Naive thymus-derived CD8-positive, alpha-beta T cell (primary cell): ENCODE results near the gene BCAS1. TPM values are rescaled to one million over a fixed set of nuclear protein-coding genes. Genes with fewer than 3 reads are reported as not detected.

Experiments used
- ATAC-seq, 2 donors: fragments of 150-1000 bp; cut with Tn5 transposase in 1 of 2; sonication (Bioruptor Pico), chemical (Tn5 transposase) in 1 of 2; 1 replicate in 1 of 2; 2 replicates in 1 of 2; pipeline ENCODE4 v1.10.0; 2021; ENCODE audit warnings: mild to moderate bottlenecking in 2 of 2, moderate library complexity in 2 of 2
- POLR2A ChIA-PET: fragments of 350-600 bp; sonication (Branson Sonifier 250); formaldehyde crosslinking; loops from one replicate; lab custom pipeline; 2021; ENCODE audit warnings: antibody characterized with exemption; lab: Charles Lee
- DNase-seq, 10 donors: peaks; one replicate each; pipeline versions ENCODE4 v3.0.0 to v3.0.0-alpha.2; 2020 to 2022
- H3K27ac Mint-ChIP-seq, 10 donors: one replicate each; pipeline ENCODE4 v1.8.0; 2020 to 2022; ENCODE audit warnings: mild to moderate bottlenecking in 10 of 10, mixed read lengths in 10 of 10, moderate library complexity in 4 of 10, inconsistent platforms in 1 of 10
- H3K27me3 Mint-ChIP-seq, 5 donors: one replicate each; pipeline ENCODE4 v1.8.0; 2021 to 2022; ENCODE audit warnings: mixed read lengths in 5 of 5
- H3K36me3 Mint-ChIP-seq, 3 donors: one replicate each; pipeline ENCODE4 v1.8.0; 2020 to 2022; ENCODE audit warnings: mixed read lengths in 3 of 3, mild to moderate bottlenecking in 2 of 3, inconsistent platforms in 1 of 3
- H3K4me1 Mint-ChIP-seq, 4 donors: one replicate each; pipeline ENCODE4 v1.8.0; 2021 to 2022; ENCODE audit warnings: mixed read lengths in 4 of 4
- H3K4me3 Mint-ChIP-seq, 10 donors: one replicate each; pipeline ENCODE4 v1.8.0; 2020 to 2022; ENCODE audit warnings: mild to moderate bottlenecking in 10 of 10, mixed read lengths in 10 of 10, moderate library complexity in 6 of 10, inconsistent platforms in 1 of 10
- H3K9me3 Mint-ChIP-seq, 9 donors: one replicate each; pipeline ENCODE4 v1.8.0; 2020 to 2022; ENCODE audit warnings: mixed read lengths in 9 of 9, mild to moderate bottlenecking in 3 of 9, inconsistent platforms in 1 of 9, moderate library complexity in 1 of 9
- polyA plus RNA-seq, 3 donors: library from polyadenylated mRNA; unstranded; fragments of 300-500 nt; fragmentation: Illumina TruSeq; gene quantifications; one replicate each; pipeline ENCODE4 v1.2.3, GENCODE V29; 2021
- total RNA-seq, 8 experiments: library from RNA in 2 of 8; stranded (reverse) in 2 of 8; gene quantifications; one replicate each; pipeline ENCODE4 v1.2.3 and lab custom pipeline; 2021 to 2026

Gene BCAS1
- total and polyA plus RNA-seq, 5 experiments from 2014 or later, result not detected

DNA sequence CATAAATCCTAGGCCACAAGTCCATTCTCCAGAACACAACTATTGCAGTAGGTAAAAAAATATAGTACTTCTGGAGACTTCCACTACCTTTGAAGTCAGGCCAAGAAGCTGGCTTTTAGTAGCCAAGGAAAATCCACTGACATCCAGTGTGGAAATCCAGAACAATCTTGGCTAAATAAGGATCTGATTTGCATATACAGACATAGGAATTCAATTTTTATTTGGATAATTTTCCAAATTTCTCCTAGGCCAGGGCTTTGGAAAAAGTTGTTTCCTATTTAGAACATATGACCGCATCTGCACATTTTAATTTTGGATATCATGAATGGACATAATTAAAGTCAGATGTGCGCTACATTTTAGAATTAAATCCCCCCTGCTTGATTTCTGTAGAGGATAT is 100.2 kb downstream of the BCAS1 start:
- no peak overlapping the region for H3K27ac Mint-ChIP-seq
- no peaks in the 10 kb centered on the region for H3K4me1 Mint-ChIP-seq
- H3K27me3 Mint-ChIP-seq, result peaks cover 0 to 1% (median 0%) of the 10 kb centered on the region in 5 donors
- peaks cover 0 to 12% (median 2%) of the 10 kb centered on the region in 9 donors for H3K9me3 Mint-ChIP-seq
- no peak for DNase-seq
- POLR2A ChIA-PET, result no interaction called here
- ATAC-seq, result no peak
- peaks cover 0 to 11% (median 0%) of the 10 kb centered on the region in 3 donors for H3K36me3 Mint-ChIP-seq
- H3K4me3 Mint-ChIP-seq, result no peak overlapping the region

DNA sequence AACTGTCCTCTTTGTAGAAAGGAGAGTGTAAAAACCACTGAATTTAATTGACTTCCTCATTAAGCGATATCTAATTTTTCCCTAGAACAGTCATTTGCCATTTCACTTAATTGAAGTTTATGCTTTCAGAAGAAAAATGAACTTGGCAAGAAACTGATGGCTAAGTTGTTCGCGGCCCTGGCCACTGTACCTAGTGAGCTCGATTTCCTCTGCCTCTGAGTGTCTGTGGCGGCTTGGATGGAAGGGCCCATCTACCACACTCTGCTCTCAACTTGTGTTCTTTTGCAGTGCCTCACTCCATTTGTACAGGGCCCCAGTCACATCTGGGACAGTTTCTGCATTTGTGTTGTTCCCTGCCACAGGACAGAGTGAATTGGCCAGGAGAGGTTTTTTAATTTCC is 102.9 kb downstream of the BCAS1 start:
- Mint-ChIP-seq H3K4me1 (no peaks in the 10 kb centered on the region), H3K4me3 (no peak overlapping the region), H3K36me3 (no peaks in the 10 kb centered on the region), H3K27ac (peak overlapping the region in 1 of 10 donors; percentile 9), H3K9me3 (no peaks in the 10 kb centered on the region), H3K27me3 (peaks cover 0 to 9% (median 0%) of the 10 kb centered on the region in 5 donors)
- POLR2A ChIA-PET, result no interaction called here
- no peak for DNase-seq
- ATAC-seq, result no peak

DNA sequence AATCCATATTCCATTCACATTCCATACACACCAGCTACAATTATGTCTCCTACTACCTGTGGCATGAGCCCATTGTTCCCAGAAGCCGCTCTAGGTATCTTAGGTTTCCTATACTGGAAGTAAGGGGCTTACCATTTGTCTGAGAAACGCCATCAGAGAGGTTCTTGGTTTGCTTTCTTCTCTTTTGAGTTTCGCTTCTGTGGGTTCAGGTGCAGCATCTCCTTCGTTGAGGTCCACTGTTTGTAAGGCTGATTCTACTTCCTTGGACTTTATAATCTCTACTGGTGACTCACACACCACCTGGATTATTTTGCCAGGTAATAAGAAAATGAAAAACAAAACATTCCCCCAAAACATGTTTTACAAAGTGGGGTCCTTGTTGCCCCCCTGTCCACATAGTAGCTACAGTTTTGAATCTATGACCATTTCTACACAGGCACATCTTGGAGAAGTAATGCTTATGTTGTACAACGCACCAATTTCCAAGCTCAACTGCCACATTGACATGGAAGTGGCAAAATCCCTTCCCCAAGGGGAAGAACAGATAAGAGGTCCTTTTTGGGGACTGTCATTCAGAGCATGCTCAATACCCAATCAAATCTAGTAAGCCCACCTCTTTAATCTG is 103.5 kb downstream of the BCAS1 start:
- ATAC-seq, result no peak
- no peak for DNase-seq
- peaks cover 0 to 9% (median 0%) of the 10 kb centered on the region in 5 donors for H3K27me3 Mint-ChIP-seq
- POLR2A ChIA-PET, result no interaction called here
- H3K4me3 Mint-ChIP-seq, result no peak overlapping the region
- no peak overlapping the region for H3K27ac Mint-ChIP-seq
- no peaks in the 10 kb centered on the region for H3K4me1 Mint-ChIP-seq
- no peaks in the 10 kb centered on the region for H3K9me3 Mint-ChIP-seq
- no peaks in the 10 kb centered on the region for H3K36me3 Mint-ChIP-seq

DNA sequence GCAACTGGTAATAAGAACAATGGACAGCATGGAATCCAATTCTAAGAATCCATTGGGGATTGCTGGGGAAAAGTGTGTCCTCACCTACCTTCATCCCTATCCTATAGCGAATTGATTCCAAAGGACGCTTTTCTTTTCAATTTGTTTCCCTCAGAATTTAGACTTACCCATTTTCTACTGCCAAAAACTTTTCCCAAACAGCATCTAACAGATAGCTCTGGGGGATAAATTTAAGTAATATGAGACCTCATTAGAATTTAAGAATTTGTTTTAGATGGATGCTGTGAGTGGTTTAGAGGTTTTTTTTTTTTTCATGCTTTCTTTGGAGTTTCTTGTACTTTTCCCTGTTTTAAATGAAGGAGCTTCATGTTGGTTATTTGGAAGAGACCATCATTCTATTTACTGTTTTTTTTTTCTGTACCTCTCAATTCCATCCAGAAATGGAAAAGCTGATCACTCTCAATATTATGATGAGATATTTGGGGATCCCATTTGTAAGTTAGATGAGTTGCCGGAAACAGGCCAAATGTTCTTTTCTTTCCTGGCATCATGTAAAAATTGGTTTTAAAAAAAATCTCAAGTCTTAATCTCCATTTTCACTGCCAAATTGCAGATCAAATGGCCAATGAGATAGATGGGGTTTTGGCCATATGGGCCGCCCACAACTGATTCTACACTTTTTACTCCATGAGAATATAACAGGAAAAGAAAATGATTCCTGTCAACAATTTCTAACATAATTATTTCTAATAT is 105.7 kb downstream of the BCAS1 start:
- ATAC-seq, result no peak

DNA sequence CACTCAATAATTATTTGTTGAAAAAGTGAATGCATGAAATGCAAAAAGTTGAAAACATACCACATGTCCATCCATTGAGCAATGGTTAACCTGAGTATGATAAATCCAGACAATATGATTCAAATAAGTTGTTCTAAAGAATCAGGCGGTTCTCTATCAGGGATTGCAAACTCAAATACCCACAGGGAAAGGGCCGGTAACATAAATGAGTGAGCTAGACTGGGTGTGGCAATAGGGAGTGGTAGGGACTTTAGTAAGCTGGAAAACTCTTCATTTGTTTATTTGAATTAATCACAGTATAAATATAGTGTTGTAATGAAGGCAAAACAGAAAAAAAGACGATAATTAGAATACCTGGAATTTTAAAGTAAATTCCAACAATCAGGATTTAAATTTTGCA is 106.3 kb downstream of the BCAS1 start:
- H3K9me3 Mint-ChIP-seq, result no peaks in the 10 kb centered on the region
- H3K4me1 Mint-ChIP-seq, result peaks cover 3 to 6% (median 4%) of the 10 kb centered on the region in 4 donors
- no peak overlapping the region for H3K4me3 Mint-ChIP-seq
- peaks cover 0 to 14% (median 4%) of the 10 kb centered on the region in 5 donors for H3K27me3 Mint-ChIP-seq
- DNase-seq, result no peak
- H3K36me3 Mint-ChIP-seq, result no peaks in the 10 kb centered on the region
- H3K27ac Mint-ChIP-seq, result no peak overlapping the region
- ATAC-seq, result no peak
- POLR2A ChIA-PET, result interaction anchor here (0.9 kb wide), 1 partner anchor 14 kb away, joined by 4 read pairs; no protein-coding TSS in a partner anchor

More for the DNA sequence above, 105.7 kb downstream of the BCAS1 start:
- no peaks in the 10 kb centered on the region for H3K9me3 Mint-ChIP-seq
- peak overlapping the region in 1 of 10 donors; percentile 40 for H3K27ac Mint-ChIP-seq
- POLR2A ChIA-PET, result interaction anchor here (0.9 kb wide), 1 partner anchor 15 kb away, joined by 4 read pairs; no protein-coding TSS in a partner anchor
- peaks cover 3 to 6% (median 4%) of the 10 kb centered on the region in 4 donors for H3K4me1 Mint-ChIP-seq
- DNase-seq, result no peak
- H3K36me3 Mint-ChIP-seq, result no peaks in the 10 kb centered on the region
- H3K4me3 Mint-ChIP-seq, result no peak overlapping the region
- H3K27me3 Mint-ChIP-seq, result peaks cover 0 to 12% (median 4%) of the 10 kb centered on the region in 5 donors

DNA sequence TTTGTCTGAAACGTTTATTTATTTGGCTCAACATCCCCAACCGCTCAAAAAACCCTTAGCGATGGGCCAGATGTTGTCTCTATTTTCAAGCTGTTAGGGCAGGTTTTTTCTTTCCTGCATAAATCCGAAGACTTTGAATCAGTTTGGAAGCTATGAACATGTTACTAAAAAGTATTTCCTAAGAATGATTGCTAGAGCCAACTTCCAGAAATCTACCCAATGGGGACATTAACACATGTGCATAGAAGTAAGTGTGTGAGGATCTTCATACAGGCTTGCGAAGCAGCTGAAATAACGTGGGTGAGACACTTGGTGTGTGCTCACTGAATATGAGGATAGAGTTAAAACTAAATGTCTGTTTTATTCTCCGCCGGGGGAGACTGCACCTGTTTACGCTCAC is 106.8 kb downstream of the BCAS1 start:
- POLR2A ChIA-PET, result interaction anchor here (0.9 kb wide), 1 partner anchor 14 kb away, joined by 4 read pairs; no protein-coding TSS in a partner anchor
- H3K27ac Mint-ChIP-seq, result no peak overlapping the region
- ATAC-seq (no peak), DNase-seq (no peak)
- no peaks in the 10 kb centered on the region for H3K36me3 Mint-ChIP-seq
- H3K27me3 Mint-ChIP-seq, result peaks cover 0 to 14% (median 4%) of the 10 kb centered on the region in 5 donors
- no peak overlapping the region for H3K4me3 Mint-ChIP-seq
- H3K4me1 Mint-ChIP-seq, result peaks cover 3 to 6% (median 4%) of the 10 kb centered on the region in 4 donors
- no peaks in the 10 kb centered on the region for H3K9me3 Mint-ChIP-seq

DNA sequence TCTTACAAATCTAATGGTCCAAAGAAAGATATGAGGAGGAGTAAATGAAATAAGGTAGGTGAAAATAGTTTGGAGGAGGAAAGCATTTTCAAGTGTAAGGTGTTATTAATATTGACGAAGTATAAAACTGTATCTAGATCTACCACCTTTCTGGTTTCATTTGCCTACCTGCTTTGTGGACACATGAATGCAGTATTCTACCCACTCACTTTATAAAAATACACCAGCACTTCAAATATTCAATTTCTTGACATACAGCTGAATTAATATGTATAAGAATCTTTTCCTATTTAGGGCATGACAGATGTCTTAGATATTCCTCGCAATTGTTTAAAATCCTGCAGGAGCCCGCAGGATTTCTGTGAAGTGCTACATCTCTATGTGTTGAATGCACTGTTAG is 108.0 kb downstream of the BCAS1 start:
- H3K27me3 Mint-ChIP-seq, result peaks cover 0 to 16% (median 4%) of the 10 kb centered on the region in 5 donors
- H3K36me3 Mint-ChIP-seq, result no peaks in the 10 kb centered on the region
- H3K4me3 Mint-ChIP-seq, result no peak overlapping the region
- peaks cover 3 to 6% (median 4%) of the 10 kb centered on the region in 4 donors for H3K4me1 Mint-ChIP-seq
- ATAC-seq, result no peak
- POLR2A ChIA-PET, result no interaction called here
- H3K27ac Mint-ChIP-seq, result no peak overlapping the region
- DNase-seq, result no peak
- H3K9me3 Mint-ChIP-seq, result no peaks in the 10 kb centered on the region

DNA sequence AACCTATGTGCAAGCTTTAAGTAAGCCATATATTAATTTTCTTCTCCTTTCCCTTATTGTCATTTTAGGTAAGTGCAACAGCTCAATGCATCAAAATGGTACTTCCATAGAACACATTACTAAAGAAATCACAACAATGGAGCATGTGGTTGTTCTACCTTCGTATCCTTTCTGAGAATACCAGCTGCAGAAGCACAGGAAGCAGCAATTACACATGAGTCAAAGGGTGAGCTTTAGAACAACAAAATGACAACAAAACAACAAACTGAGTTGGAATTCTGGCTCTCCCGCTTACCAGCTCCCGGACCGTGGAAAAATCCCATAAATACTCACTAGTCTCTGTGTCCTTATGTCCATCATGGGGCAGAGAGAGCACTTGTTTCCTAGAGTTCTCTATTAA is 108.9 kb downstream of the BCAS1 start:
- Mint-ChIP-seq H3K27ac (no peak overlapping the region), H3K27me3 (peaks cover 0 to 16% (median 4%) of the 10 kb centered on the region in 5 donors), H3K4me3 (no peak overlapping the region), H3K4me1 (peaks cover 3 to 6% (median 4%) of the 10 kb centered on the region in 4 donors), H3K36me3 (no peaks in the 10 kb centered on the region), H3K9me3 (no peaks in the 10 kb centered on the region)
- POLR2A ChIA-PET, result no interaction called here
- DNase-seq (no peak), ATAC-seq (no peak)

DNA sequence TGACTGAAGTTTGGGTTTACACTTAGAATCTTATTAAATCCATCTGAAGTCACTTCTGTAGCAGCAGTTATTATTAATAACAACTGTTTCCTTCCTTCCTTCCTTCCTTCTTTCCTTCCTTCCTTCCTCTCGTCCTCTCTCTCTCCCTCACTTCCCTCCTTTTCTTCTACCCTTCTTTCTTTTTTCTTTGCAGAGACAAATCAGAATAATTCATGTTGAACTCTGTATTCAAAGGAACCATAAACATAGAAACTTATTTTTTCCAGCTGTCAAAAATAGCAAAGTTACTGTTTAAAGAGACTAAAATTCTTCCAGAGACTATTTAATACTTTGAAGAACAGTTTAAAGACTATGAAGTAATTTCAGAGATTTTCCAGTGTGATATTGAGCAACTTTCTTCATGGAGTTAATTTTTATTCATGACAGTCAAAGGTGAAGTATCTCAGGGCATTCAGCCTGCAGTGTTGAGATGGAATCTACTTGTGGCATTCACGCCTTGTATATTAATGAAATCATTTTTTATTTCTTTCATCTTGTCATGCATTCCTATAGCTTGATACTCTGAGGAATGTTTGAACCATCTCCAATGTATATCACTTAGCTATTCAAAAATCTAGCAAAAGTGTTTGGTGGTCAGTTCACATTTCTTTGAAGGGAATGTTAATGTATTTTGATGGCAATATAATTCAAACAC is 109.7 kb downstream of the BCAS1 start:
- no peak for DNase-seq

DNA sequence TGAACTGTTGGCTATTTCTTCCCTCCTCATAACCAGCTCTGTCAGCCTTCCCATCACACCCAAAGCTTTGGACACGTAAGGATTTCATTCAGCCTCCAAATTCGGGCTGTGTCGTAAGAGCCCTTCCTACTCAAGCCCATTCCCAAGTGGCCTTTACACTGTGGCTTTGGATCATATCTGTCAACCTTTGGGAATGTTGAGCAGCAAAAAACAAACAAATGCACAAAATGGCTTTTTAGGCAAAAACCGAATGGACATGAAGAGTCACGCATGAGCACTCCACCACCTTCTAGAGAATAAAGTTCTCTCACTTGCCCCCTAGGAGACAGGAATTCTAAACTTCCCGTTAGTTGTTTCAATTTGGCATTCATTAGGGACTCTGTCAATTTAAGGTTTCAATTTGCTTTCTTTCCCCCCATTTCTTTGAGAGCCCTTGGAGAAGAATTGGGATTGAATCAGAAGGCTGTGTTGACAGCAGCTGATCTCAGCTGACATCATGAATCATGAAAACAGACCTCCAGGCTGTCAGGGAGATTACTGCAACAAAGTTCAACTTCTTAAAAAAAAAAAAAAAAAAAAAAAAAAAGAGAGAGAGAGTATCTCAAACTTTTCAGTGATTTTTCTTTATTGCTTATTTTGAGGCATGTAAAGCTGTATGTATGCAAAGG is 110.3 kb downstream of the BCAS1 start:
- peaks cover 0 to 16% (median 4%) of the 10 kb centered on the region in 5 donors for H3K27me3 Mint-ChIP-seq
- H3K27ac Mint-ChIP-seq, result peak overlapping the region in 1 of 10 donors; percentile 50
- DNase-seq (no peak), ATAC-seq (no peak)
- POLR2A ChIA-PET, result no interaction called here
- no peaks in the 10 kb centered on the region for H3K36me3 Mint-ChIP-seq
- H3K4me3 Mint-ChIP-seq, result no peak overlapping the region
- H3K4me1 Mint-ChIP-seq, result peaks cover 3 to 6% (median 5%) of the 10 kb centered on the region in 4 donors
- H3K9me3 Mint-ChIP-seq, result peaks cover 0 to 2% (median 0%) of the 10 kb centered on the region in 9 donors

More for the DNA sequence above, 109.7 kb downstream of the BCAS1 start:
- H3K9me3 Mint-ChIP-seq, result no peaks in the 10 kb centered on the region
- no peak overlapping the region for H3K4me3 Mint-ChIP-seq
- POLR2A ChIA-PET, result interaction anchor here (0.5 kb wide), 1 partner anchor 158 kb away, joined by 3 read pairs; no protein-coding TSS in a partner anchor
- peaks cover 3 to 6% (median 4%) of the 10 kb centered on the region in 4 donors for H3K4me1 Mint-ChIP-seq
- H3K36me3 Mint-ChIP-seq, result no peaks in the 10 kb centered on the region
- ATAC-seq, result no peak
- peaks cover 0 to 16% (median 4%) of the 10 kb centered on the region in 5 donors for H3K27me3 Mint-ChIP-seq
- H3K27ac Mint-ChIP-seq, result peak overlapping the region in 2 of 10 donors; percentile 8 to 19

DNA sequence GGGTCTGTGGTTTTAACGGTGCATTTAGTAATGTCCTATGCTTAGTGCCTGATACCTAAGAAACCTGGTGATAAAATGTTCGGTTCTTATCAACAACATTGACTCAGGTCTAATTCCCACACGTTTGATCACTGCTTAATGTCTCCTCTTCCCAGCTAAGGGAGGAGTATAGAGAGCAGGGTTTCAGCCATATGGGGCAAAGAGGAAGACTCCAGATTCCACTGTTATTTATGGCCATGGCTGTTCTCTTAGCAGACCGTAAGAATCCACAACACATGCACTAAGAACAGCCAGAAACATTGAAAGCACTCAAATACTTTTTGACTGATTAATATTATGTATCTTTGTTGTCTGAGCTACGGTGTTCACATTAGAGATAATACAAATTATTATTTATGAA is 112.1 kb downstream of the BCAS1 start:
- POLR2A ChIA-PET, result no interaction called here
- Mint-ChIP-seq H3K36me3 (peaks cover 0 to 4% (median 2%) of the 10 kb centered on the region in 3 donors), H3K4me3 (no peak overlapping the region), H3K27ac (peak overlapping the region in 1 of 10 donors; percentile 3), H3K9me3 (peaks cover 0 to 6% (median 2%) of the 10 kb centered on the region in 9 donors), H3K4me1 (peaks cover 3 to 8% (median 5%) of the 10 kb centered on the region in 4 donors), H3K27me3 (peaks cover 0 to 11% (median 2%) of the 10 kb centered on the region in 5 donors)
- DNase-seq (no peak), ATAC-seq (no peak)
